KMS-11 (cell line): ENCODE measurements around the gene HEMGN.

ENCODE experiments used
- H2AFZ ChIP-seq: fragments of 200-600 bp; sonication (generic); 2 replicates; pipeline ENCODE4 v1.6.1; 2016; ENCODE audit warnings: antibody characterized with exemption, mixed run types, low read depth
- H3K27ac ChIP-seq: fragments of 200-600 bp; sonication (generic); 2 replicates; pipeline ENCODE4 v1.6.1; 2016; ENCODE audit warnings: mild to moderate bottlenecking, mixed run types
- H3K27me3 ChIP-seq: fragments of 200-600 bp; sonication (generic); 2 replicates; pipeline ENCODE4 v1.6.1; 2017; ENCODE audit warnings: mild to moderate bottlenecking, low read depth, mixed run types, moderate library complexity; ENCODE audit not compliant: insufficient read depth
- H3K36me3 ChIP-seq: fragments of 200-600 bp; sonication (generic); 2 replicates; pipeline ENCODE4 v1.6.1; 2017; ENCODE audit warnings: mild to moderate bottlenecking, mixed run types; ENCODE audit not compliant: insufficient read depth
- H3K4me1 ChIP-seq: fragments of 200-600 bp; sonication (generic); 2 replicates; pipeline ENCODE4 v1.6.1; 2016; ENCODE audit warnings: mild to moderate bottlenecking, low read depth, mixed run types; ENCODE audit not compliant: poor library complexity, severe bottlenecking
- H3K4me2 ChIP-seq: fragments of 200-600 bp; sonication (generic); 2 replicates; pipeline ENCODE4 v1.7.0; 2016; ENCODE audit warnings: mild to moderate bottlenecking, mixed run types
- H3K4me3 ChIP-seq: fragments of 200-600 bp; sonication (generic); IDR thresholded peaks from 2 replicates; pipeline ENCODE4 v1.6.1; 2017; ENCODE audit warnings: low read depth, low read length, mixed read lengths; ENCODE audit not compliant: insufficient read depth
- H3K79me2 ChIP-seq: fragments of 200-600 bp; sonication (generic); 2 replicates; pipeline ENCODE4 v1.6.1; 2016; ENCODE audit warnings: low read depth, mixed run types; ENCODE audit not compliant: insufficient read depth
- H3K9ac ChIP-seq: fragments of 200-600 bp; sonication (generic); 2 replicates; pipeline ENCODE4 v1.6.1; 2016; ENCODE audit warnings: mild to moderate bottlenecking, mixed run types
- H4K20me1 ChIP-seq: fragments of 200-600 bp; sonication (generic); 2 replicates; pipeline ENCODE4 v1.6.1; 2016; ENCODE audit warnings: mild to moderate bottlenecking, mixed run types; ENCODE audit not compliant: insufficient read depth
- CTCF ChIP-seq: fragments of 200-600 bp; sonication (generic); conservative IDR thresholded peaks from 2 replicates; pipeline ENCODE4 v1.6.1; 2017; ENCODE audit warnings: low read depth, mild to moderate bottlenecking, antibody characterized with exemption, low read length, moderate library complexity, mixed read lengths

Gene HEMGN

GRCh38 chr9:97918611-97919010 is 19.4 kb downstream of the HEMGN start:
- no peaks in the 10 kb centered on the region for H3K36me3 ChIP-seq
- peaks cover 15% of the 10 kb centered on the region for H3K4me1 ChIP-seq
- no peak overlapping the region for H3K4me3 ChIP-seq
- TF ChIP-seq CTCF: no peak
- H4K20me1 ChIP-seq: no peaks in the 10 kb centered on the region
- H3K27me3 ChIP-seq: no peaks in the 10 kb centered on the region
- no peak overlapping the region for H3K27ac ChIP-seq
- no peak overlapping the region for H3K4me2 ChIP-seq
- H3K79me2 ChIP-seq: no peaks in the 10 kb centered on the region
- H2AFZ ChIP-seq: no peak overlapping the region
- H3K9ac ChIP-seq: no peak overlapping the region

DNA sequence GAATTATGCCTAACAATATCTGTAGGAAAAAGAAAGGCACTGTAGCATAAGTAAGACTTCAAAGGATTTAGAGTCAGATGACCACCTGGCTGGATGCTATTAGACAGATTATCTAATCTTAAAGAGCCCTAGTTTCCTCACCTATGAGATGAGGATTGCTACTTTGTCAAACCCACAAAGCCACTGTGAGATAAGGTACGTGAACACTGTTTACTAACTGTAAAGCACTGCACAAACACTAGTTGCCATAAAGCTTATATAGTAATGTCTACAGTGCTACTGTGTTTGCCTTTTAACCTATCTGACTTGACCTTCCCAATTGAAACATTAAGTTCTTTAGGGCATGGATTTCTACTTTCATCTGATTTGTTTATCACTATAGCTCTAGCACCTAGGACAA is 26.0 kb downstream of the HEMGN start:
- H3K9ac ChIP-seq: no peak overlapping the region
- H3K4me2 ChIP-seq: no peak overlapping the region
- H3K4me3 ChIP-seq: no peak overlapping the region
- H3K4me1 ChIP-seq: no peaks in the 10 kb centered on the region
- H4K20me1 ChIP-seq: no peaks in the 10 kb centered on the region
- no peak for TF ChIP-seq CTCF
- H3K27ac ChIP-seq: no peak overlapping the region
- no peaks in the 10 kb centered on the region for H3K79me2 ChIP-seq
- H2AFZ ChIP-seq: no peak overlapping the region
- H3K36me3 ChIP-seq: 0 out of 2 replicates have a peak, but pooled peaks cover 2% of the 10 kb centered on the region
- no peaks in the 10 kb centered on the region for H3K27me3 ChIP-seq

GRCh38 chr9:97911528-97911927 is 26.4 kb downstream of the HEMGN start:
- H3K79me2 ChIP-seq: no peaks in the 10 kb centered on the region
- no peak overlapping the region for H3K4me3 ChIP-seq
- no peaks in the 10 kb centered on the region for H4K20me1 ChIP-seq
- no peak overlapping the region for H3K9ac ChIP-seq
- H2AFZ ChIP-seq: no peak overlapping the region
- H3K36me3 ChIP-seq: 0 out of 2 replicates have a peak, but pooled peaks cover 2% of the 10 kb centered on the region
- no peak for TF ChIP-seq CTCF
- no peak overlapping the region for H3K27ac ChIP-seq
- no peak overlapping the region for H3K4me2 ChIP-seq
- H3K4me1 ChIP-seq: no peaks in the 10 kb centered on the region
- no peaks in the 10 kb centered on the region for H3K27me3 ChIP-seq

GRCh38 chr9:97910357-97910756 is 27.6 kb downstream of the HEMGN start:
- Histone ChIP-seq H3K4me1 (no peaks in the 10 kb centered on the region), H3K79me2 (no peaks in the 10 kb centered on the region), H2AFZ (no peak overlapping the region), H3K27ac (no peak overlapping the region), H3K9ac (no peak overlapping the region), H4K20me1 (no peaks in the 10 kb centered on the region), H3K27me3 (no peaks in the 10 kb centered on the region), H3K4me2 (no peak overlapping the region), H3K36me3 (0 out of 2 replicates have a peak, but pooled peaks cover 2% of the 10 kb centered on the region), H3K4me3 (no peak overlapping the region)
- no peak for TF ChIP-seq CTCF
